ENCODE measurements around the gene BRINP1.

The BRINP1 gene

DNA sequence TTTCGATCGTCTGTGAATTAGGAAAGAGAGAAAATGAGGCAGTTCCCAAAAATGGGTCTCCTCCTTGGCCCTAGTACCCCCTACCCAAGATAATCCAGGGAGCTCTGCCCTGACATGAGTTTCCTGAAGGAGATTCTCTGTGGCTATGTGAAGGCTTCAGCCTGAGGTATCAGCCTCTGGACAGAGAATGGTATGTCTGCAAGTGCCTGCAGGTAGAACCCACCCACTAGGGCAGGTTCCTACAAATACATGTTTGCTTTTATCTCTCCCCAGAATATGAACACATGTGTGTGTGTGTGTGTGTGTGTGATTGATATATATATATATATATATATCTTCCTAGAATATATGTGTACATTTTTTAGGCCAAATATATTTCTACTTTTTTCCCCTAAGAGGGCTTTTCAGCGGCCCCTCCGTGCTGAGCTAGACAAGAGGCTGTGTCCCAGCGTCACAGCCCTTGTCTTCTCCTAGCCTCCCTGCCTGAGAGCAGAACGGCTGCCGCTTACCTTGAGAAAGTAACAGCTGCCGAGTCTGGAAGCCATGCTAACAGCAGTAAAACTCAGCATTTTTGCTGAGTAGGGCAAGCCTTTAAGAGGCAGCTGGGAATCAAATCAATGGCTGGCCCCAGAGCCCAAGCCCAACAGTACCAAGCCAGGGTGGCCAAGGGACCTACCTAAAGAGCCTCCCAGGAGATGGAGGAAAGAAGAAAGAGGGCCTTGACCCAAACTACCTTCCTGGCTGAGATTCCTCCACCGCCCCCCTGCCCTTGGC, 2.1 kb downstream of the BRINP1 start:
- Histone ChIP-seq H3K9me3 (ENCODE audit: control insufficient read depth, low read length) (no peaks in the 10 kb centered on the region), H3K79me2 (no peaks in the 10 kb centered on the region), H3K4me3 (ENCODE audit: low read depth, low read length) (no peak overlapping the region), H2AFZ (peak overlapping the region; percentile 50), H3K9ac (no peak overlapping the region), H3K36me3 (ENCODE audit: control insufficient read depth, insufficient read depth, low read length) (no peaks in the 10 kb centered on the region), H3K27ac (no peak overlapping the region), H3K27me3 (ENCODE audit: control insufficient read depth, insufficient read depth, low read length) (no peaks in the 10 kb centered on the region), H3K4me2 (ENCODE audit: low read length) (no peak overlapping the region), H3K4me1 (no peaks in the 10 kb centered on the region)
- TF ChIP-seq, protein P1, sequence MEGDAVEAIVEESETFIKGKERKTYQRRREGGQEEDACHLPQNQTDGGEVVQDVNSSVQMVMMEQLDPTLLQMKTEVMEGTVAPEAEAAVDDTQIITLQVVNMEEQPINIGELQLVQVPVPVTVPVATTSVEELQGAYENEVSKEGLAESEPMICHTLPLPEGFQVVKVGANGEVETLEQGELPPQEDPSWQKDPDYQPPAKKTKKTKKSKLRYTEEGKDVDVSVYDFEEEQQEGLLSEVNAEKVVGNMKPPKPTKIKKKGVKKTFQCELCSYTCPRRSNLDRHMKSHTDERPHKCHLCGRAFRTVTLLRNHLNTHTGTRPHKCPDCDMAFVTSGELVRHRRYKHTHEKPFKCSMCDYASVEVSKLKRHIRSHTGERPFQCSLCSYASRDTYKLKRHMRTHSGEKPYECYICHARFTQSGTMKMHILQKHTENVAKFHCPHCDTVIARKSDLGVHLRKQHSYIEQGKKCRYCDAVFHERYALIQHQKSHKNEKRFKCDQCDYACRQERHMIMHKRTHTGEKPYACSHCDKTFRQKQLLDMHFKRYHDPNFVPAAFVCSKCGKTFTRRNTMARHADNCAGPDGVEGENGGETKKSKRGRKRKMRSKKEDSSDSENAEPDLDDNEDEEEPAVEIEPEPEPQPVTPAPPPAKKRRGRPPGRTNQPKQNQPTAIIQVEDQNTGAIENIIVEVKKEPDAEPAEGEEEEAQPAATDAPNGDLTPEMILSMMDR (IDR thresholded peaks at IDR 0.05): no peak

DNA sequence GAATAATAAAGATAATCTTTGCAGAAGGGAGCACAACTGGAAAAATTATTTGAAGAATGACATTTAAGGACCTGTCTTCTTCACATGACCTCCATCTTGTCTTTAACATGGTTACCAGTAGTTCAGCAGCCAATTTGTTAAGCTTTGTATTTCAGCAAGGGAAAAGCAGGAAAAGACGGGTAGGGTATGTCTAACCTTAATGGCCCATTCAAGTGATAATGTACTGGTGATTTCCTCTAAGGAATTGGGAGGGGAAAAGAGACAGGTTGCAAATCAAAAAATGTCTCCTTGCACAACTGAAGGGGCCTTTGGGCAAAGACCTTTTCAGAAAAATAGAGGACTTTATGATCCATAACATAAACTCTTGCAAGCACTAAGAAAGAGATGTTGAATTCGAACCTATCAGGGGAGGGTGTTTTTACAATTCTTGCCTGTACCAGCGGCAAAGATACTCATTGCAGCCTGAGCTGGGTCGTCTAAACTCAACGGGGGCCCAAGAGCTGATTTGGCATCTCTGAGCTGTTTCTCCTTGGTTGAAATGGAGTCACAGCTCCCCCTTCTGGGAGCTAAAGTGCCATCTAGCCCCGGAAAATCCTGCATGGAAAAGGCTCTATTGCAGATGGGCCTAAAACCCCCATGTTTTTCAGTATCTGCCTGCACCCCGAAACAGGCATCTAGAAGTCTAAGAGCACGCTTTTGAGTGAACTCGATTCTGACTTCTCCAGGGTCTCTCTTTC, 3.8 kb downstream of the BRINP1 start:
- no peaks in the 10 kb centered on the region for H3K27me3 ChIP-seq (ENCODE audit: control insufficient read depth, insufficient read depth, low read length)
- H3K9me3 ChIP-seq (ENCODE audit: control insufficient read depth, low read length): no peaks in the 10 kb centered on the region
- peaks cover under 1% of the 10 kb centered on the region for H3K4me1 ChIP-seq
- no peak overlapping the region for H2AFZ ChIP-seq
- H3K4me3 ChIP-seq (ENCODE audit: low read depth, low read length): no peak overlapping the region
- TF ChIP-seq, protein P1 (IDR thresholded peaks at IDR 0.05): peak; percentile 47
- no peaks in the 10 kb centered on the region for H3K36me3 ChIP-seq (ENCODE audit: control insufficient read depth, insufficient read depth, low read length)
- no peak overlapping the region for H3K27ac ChIP-seq
- no peak overlapping the region for H3K9ac ChIP-seq
- no peaks in the 10 kb centered on the region for H3K79me2 ChIP-seq
- H3K4me2 ChIP-seq (ENCODE audit: low read length): no peak overlapping the region

DNA sequence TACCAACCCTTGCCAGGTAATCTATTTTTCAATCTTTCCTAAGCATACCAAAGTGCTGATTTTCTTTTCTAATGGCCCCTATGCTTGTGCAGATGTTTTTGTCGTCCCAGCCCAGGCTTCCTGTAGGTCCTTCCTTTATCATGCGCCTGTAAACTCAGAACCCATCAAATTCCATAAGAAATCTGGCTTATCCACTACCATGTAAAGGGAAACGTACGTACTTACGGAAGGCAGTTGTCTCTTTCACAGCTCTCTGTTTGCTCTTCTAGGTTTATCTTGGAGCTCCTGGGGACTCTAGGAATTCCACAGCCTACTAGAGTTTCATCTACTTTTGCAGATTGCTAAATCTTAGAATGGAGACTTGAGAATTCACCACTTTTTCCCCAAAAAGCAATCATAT, 9.0 kb downstream of the BRINP1 start:
- H3K27ac ChIP-seq: peak overlapping the region; percentile 42
- no peaks in the 10 kb centered on the region for H3K79me2 ChIP-seq
- H3K4me1 ChIP-seq: peaks cover 6% of the 10 kb centered on the region
- TF ChIP-seq, protein P1 (IDR thresholded peaks at IDR 0.05): no peak
- H3K9ac ChIP-seq: no peak overlapping the region
- no peak overlapping the region for H3K4me3 ChIP-seq (ENCODE audit: low read depth, low read length)
- H3K4me2 ChIP-seq (ENCODE audit: low read length): no peak overlapping the region
- H3K9me3 ChIP-seq (ENCODE audit: control insufficient read depth, low read length): no peaks in the 10 kb centered on the region
- H3K27me3 ChIP-seq (ENCODE audit: control insufficient read depth, insufficient read depth, low read length): no peaks in the 10 kb centered on the region
- no peaks in the 10 kb centered on the region for H3K36me3 ChIP-seq (ENCODE audit: control insufficient read depth, insufficient read depth, low read length)
- peak overlapping the region; percentile 22 for H2AFZ ChIP-seq

DNA sequence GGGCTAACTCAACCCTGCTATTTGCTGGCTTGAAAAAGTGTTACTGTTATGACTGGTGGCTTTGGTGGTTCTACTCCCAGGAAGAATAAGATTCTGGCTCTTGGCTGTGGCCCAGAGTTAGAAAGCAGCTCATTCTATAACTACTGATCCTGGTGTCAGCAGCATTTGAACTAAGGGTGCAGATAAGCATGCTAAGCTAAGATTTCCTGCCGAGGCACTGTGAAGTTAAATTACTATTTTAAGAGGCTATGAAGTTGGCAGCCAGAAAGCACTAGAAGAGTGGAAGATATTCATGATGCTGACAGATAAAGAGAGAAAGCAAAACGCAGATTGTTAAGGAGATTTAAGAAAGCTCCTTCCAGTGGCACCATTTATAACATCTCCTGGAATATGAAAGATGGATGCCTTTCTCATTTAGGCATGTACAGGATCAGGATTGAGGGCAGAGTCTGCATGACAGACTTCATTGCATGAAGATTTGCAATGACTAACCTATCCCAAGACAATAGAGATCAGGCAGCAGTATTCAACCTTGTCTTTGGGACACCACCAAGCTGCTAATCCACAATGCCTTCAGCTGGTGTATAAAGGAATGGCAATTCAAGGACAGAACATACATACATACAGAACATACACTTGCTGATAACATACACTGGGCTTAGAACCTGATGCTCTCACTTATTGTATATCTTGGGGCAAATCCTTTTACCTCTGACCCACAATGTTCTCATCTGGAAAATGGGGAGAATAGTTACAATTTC, 11.7 kb downstream of the BRINP1 start:
- H3K27ac ChIP-seq: no peak overlapping the region
- H3K36me3 ChIP-seq (ENCODE audit: control insufficient read depth, insufficient read depth, low read length): no peaks in the 10 kb centered on the region
- no peaks in the 10 kb centered on the region for H3K79me2 ChIP-seq
- no peaks in the 10 kb centered on the region for H3K9me3 ChIP-seq (ENCODE audit: control insufficient read depth, low read length)
- no peak overlapping the region for H3K9ac ChIP-seq
- H3K4me2 ChIP-seq (ENCODE audit: low read length): no peak overlapping the region
- H3K4me1 ChIP-seq: peaks cover 6% of the 10 kb centered on the region
- no peak overlapping the region for H3K4me3 ChIP-seq (ENCODE audit: low read depth, low read length)
- no peak overlapping the region for H2AFZ ChIP-seq
- TF ChIP-seq, protein P1 (IDR thresholded peaks at IDR 0.05): no peak
- H3K27me3 ChIP-seq (ENCODE audit: control insufficient read depth, insufficient read depth, low read length): no peaks in the 10 kb centered on the region

Data from parathyroid adenoma (tissue), 2 donors.